Measurements from ENCODE around the gene NOSTRIN.
"Not testable (repeated sequence)": the region's sequence is repeated elsewhere in the genome, so short reads cannot be mapped to it uniquely, and the experiment has no call there.

The NOSTRIN gene

GRCh38 chr2:168790226-168790902, 12.1 kb upstream of the NOSTRIN start:
- DNase-seq: no peak

- DNase-seq: not testable (repeated sequence)
Observed at GRCh38 chr2:168791140-168791539, 11.3 kb upstream of the NOSTRIN start.

GRCh38 chr2:168793596-168793995, 8.8 kb upstream of the NOSTRIN start:
- no peak for DNase-seq

- DNase-seq: no peak
Observed at GRCh38 chr2:168794968-168795367, 7.5 kb upstream of the NOSTRIN start.

- DNase-seq: no peak
Observed at GRCh38 chr2:168796090-168796577, 6.3 kb upstream of the NOSTRIN start.

GRCh38 chr2:168796583-168797285, 5.7 kb upstream of the NOSTRIN start:
- DNase-seq: no peak

- no peak for DNase-seq
Observed at GRCh38 chr2:168797286-168797655, 5.2 kb upstream of the NOSTRIN start.

- DNase-seq: no peak
Observed at GRCh38 chr2:168798076-168798887, 4.2 kb upstream of the NOSTRIN start.

- DNase-seq: no peak
Observed at GRCh38 chr2:168798888-168799410, 3.5 kb upstream of the NOSTRIN start.

- no peak for DNase-seq
Observed at GRCh38 chr2:168801471-168801870, 966 bp upstream of the NOSTRIN start.

GRCh38 chr2:168802859-168803725, 655 bp downstream of the NOSTRIN start:
- DNase-seq: no peak

- no peak for DNase-seq
Observed at GRCh38 chr2:168804214-168804613, 1.8 kb downstream of the NOSTRIN start.

- no peak for DNase-seq
Observed at GRCh38 chr2:168805615-168806014, 3.2 kb downstream of the NOSTRIN start.

GRCh38 chr2:168809537-168809936, 7.1 kb downstream of the NOSTRIN start:
- DNase-seq: no peak

- no peak for DNase-seq
Observed at GRCh38 chr2:168810235-168810634, 7.8 kb downstream of the NOSTRIN start.

- DNase-seq: no peak
Observed at GRCh38 chr2:168811696-168812095, 9.3 kb downstream of the NOSTRIN start.

- no peak for DNase-seq
Observed at GRCh38 chr2:168814046-168814445, 11.6 kb downstream of the NOSTRIN start.

GRCh38 chr2:168814939-168815907, 12.8 kb downstream of the NOSTRIN start:
- DNase-seq: peak; percentile 71

- peak; percentile 89 for DNase-seq
Observed at GRCh38 chr2:168816369-168816768, 13.9 kb downstream of the NOSTRIN start.

- no peak for DNase-seq
Observed at GRCh38 chr2:168819050-168819715, 16.7 kb downstream of the NOSTRIN start.
